Activated T-cell treated with anti-CD3 and anti-CD28 coated beads, Interleukin-2, amount 50 U/mL, for 72 hours (primary cell): ENCODE data around the gene TENM3. TPM values are rescaled to one million over a fixed set of nuclear protein-coding genes. Genes with fewer than 3 reads are reported as not detected.

Source experiments
- ATAC-seq, 2 donors: fragments of 150-1000 bp; cut with Tn5 transposase; replicated peaks in 1 of 2; 2 replicates each; pipeline ENCODE4 v1.10.0; 2021; ENCODE audit warnings: moderate library complexity in 2 of 2, mild to moderate bottlenecking in 1 of 2
- DNase-seq, 2 donors: peaks; one replicate each; pipeline ENCODE4 v3.0.0; 2021 to 2022; ENCODE audit warnings: mixed read lengths in 1 of 2
- H3K27ac Mint-ChIP-seq: one replicate; pipeline ENCODE4 v1.8.0; 2022; ENCODE audit warnings: mild to moderate bottlenecking, moderate library complexity, mixed read lengths
- H3K27me3 Mint-ChIP-seq: one replicate; pipeline ENCODE4 v1.8.0; 2022; ENCODE audit warnings: low read depth, mixed read lengths
- H3K36me3 Mint-ChIP-seq, 2 donors: one replicate each; pipeline ENCODE4 v1.8.0; 2022; ENCODE audit warnings: mixed read lengths in 2 of 2, mild to moderate bottlenecking in 1 of 2; ENCODE audit not compliant: insufficient read depth in 2 of 2
- H3K4me1 Mint-ChIP-seq: one replicate; pipeline ENCODE4 v1.8.0; 2022; ENCODE audit warnings: low read depth, mixed read lengths
- H3K4me3 Mint-ChIP-seq, 2 donors: one replicate each; pipeline ENCODE4 v1.8.0; 2022; ENCODE audit warnings: mild to moderate bottlenecking in 2 of 2, mixed read lengths in 2 of 2, moderate library complexity in 2 of 2
- H3K9me3 Mint-ChIP-seq, 2 donors: one replicate each; pipeline ENCODE4 v1.8.0; 2022; ENCODE audit warnings: mixed read lengths in 2 of 2
- total RNA-seq, 2 donors: library from RNA; stranded (reverse); gene quantifications; one replicate each; pipeline ENCODE4 v1.2.3, GENCODE V29; 2022

The TENM3 gene
- total RNA-seq, 2 donors from 2014 or later = 0.12 TPM; not detected in 1

DNA sequence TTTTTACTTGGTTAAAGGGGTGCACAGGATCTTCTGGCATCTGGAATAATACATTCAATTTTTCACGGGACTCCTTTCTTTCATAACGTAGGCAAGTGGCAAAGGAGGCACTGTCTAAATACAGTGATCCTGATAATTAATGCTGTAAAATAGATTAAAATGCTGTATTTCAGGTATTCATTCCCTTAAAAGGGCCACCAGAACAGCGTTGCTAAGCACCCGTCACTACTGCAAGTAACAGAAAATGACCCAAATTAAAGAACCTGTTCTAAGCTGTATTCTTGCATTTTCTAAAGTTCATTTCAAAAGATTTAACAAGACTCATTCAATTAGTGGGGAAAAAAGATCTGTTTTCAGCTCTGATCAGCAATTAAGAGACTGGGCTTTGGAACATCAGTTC is 208.2 kb downstream of the TENM3 start:
- H3K27me3 Mint-ChIP-seq = peaks cover 78% of the 10 kb centered on the region
- H3K27ac Mint-ChIP-seq = no peak overlapping the region
- DNase-seq (no peak), ATAC-seq (no peak)
- peaks cover 3 to 5% of the 10 kb centered on the region in 2 donors for H3K36me3 Mint-ChIP-seq
- H3K4me1 Mint-ChIP-seq = peaks cover 20% of the 10 kb centered on the region
- no peaks in the 10 kb centered on the region for H3K9me3 Mint-ChIP-seq
- H3K4me3 Mint-ChIP-seq = no peak overlapping the region

DNA sequence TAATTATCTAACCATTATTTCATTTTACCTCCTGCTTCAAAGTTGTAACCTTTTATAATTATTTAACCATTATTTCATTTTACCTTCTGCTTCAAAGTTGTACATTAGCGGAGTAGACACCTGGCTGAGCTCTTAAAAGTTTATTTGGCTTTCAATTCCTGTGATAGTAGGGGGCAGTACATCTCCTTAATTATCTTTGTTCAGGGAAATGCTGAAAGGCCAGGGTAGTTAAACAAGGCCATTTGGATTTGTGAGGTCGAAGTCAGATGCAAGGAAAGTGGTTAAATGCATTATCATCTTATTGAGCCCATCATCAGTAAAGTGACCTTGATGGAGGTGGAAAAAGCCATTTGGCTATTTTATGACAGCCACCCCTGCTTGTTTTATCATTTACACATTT is 210.6 kb downstream of the TENM3 start:
- ATAC-seq (no peak), DNase-seq (no peak)
- Mint-ChIP-seq H3K27me3 (peaks cover 67% of the 10 kb centered on the region), H3K27ac (no peak overlapping the region), H3K36me3 (no peaks in the 10 kb centered on the region), H3K4me3 (no peak overlapping the region), H3K9me3 (no peaks in the 10 kb centered on the region), H3K4me1 (peaks cover 16% of the 10 kb centered on the region)

DNA sequence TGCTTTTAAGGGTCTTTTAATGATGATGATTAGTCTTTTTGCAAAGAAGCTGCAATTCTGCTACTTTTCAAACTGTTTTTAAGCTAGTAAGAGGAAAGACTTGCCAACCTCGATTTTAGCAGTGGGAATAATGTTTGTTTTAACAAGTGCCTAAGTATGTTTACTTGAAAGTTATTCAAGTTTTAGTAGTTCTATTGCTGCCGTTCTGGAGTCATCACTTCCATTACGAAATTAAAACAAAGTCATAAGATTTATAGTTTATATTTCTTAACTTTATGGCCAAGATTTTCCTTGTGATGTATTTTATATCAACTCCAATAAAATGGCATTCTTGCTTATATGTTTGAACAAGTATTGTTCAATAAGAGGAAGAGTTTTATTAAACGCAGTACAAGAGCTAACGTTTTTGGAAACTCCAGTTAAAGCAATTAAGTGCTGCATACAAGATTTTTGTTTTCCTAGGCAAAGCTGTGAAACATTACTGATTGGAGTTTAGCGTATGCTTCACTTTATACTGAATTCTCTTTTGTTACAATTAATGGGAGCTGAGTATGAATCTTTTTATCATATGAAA is 211.3 kb downstream of the TENM3 start:
- Mint-ChIP-seq H3K36me3 (no peaks in the 10 kb centered on the region), H3K27me3 (peaks cover 61% of the 10 kb centered on the region), H3K27ac (no peak overlapping the region), H3K9me3 (no peaks in the 10 kb centered on the region), H3K4me3 (no peak overlapping the region), H3K4me1 (peaks cover 12% of the 10 kb centered on the region)
- DNase-seq (no peak), ATAC-seq (no peak)

DNA sequence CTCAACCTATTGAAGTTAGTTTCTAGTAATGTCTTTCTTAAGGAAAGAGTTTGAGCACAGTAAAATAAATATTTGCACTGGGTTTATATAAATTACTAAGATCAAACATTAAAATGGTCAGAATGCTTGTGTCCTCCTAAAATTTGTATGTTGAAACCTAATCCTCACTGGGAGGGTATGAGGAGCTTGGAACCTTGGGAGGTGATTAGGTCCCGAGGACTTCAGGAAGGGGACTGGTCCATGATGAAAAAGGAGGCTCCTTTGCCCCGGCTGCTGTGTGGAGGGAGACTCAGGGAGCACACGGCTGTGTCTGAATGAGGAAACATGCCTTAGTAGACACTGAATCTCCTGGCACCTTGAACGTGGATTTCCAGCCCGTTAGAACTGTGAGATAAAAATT is 221.9 kb downstream of the TENM3 start:
- Mint-ChIP-seq H3K27ac (no peak overlapping the region), H3K27me3 (peaks cover 15% of the 10 kb centered on the region), H3K4me3 (no peak overlapping the region), H3K9me3 (no peaks in the 10 kb centered on the region), H3K36me3 (no peaks in the 10 kb centered on the region), H3K4me1 (no peaks in the 10 kb centered on the region)
- ATAC-seq (no peak), DNase-seq (no peak)

DNA sequence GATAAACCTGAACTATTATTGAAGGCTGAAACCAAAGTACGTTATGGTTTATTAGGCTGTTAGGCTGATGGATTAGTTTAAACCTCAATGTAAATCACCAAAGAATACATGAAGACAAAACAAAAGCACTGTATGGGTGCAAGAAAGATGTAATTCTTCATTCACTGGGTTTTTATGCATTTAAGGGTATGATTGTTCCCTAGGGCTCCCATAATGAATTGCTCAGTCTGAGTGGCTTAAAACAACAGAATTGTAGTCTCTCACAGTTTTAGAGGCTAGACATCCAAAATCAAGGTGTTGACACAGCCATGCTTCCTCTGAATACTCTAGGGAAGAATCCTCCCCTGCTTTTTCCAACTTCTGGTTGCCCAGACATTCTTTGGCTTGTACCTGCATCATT is 222.8 kb downstream of the TENM3 start:
- H3K27ac Mint-ChIP-seq = no peak overlapping the region
- no peak overlapping the region for H3K4me3 Mint-ChIP-seq
- H3K36me3 Mint-ChIP-seq = no peaks in the 10 kb centered on the region
- peaks cover 14% of the 10 kb centered on the region for H3K27me3 Mint-ChIP-seq
- DNase-seq (no peak), ATAC-seq (no peak)
- H3K4me1 Mint-ChIP-seq = no peaks in the 10 kb centered on the region
- no peaks in the 10 kb centered on the region for H3K9me3 Mint-ChIP-seq

DNA sequence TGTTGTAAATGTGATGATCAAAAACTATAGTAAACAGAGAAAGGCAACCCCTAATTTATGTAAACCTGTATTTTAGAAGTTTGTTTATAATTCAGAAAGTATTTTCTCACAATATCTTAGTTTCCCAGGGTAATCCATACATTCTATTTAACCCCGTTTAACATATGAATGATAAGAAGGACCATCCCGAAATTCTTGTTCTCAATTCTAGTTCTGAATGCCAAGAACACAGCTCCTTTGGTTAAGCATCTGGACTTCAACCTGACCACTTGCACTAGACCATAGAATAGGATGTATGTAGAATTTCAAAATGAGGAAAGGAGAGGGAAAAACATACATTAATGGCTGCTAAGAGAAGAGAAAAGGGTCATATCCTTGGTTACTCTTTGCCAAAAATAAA is 227.0 kb downstream of the TENM3 start:
- H3K4me1 Mint-ChIP-seq = no peaks in the 10 kb centered on the region
- no peaks in the 10 kb centered on the region for H3K36me3 Mint-ChIP-seq
- H3K27me3 Mint-ChIP-seq = peaks cover 14% of the 10 kb centered on the region
- ATAC-seq = no peak
- no peak for DNase-seq
- H3K27ac Mint-ChIP-seq = no peak overlapping the region
- no peak overlapping the region for H3K4me3 Mint-ChIP-seq
- H3K9me3 Mint-ChIP-seq = no peaks in the 10 kb centered on the region

DNA sequence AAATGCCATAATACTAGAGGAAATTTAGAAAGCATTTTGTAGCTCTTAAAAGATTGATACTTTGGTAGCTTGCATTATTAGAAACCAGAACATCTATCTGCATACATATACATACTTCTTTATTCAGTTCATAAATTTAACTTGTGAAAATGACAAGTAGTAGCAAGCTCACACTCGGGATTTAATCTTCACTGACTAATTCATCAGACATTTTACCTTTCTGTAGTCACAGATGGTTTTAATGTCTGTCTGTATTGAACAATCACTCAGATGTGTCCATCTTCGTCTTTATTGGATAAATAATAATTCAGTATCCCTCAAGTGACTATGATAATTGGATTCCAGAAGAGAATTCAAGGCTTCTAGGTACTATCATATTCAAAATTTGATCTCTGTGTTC is 232.3 kb downstream of the TENM3 start:
- H3K4me1 Mint-ChIP-seq = no peaks in the 10 kb centered on the region
- H3K9me3 Mint-ChIP-seq = no peaks in the 10 kb centered on the region
- H3K4me3 Mint-ChIP-seq = no peak overlapping the region
- peaks cover 11% of the 10 kb centered on the region for H3K27me3 Mint-ChIP-seq
- no peaks in the 10 kb centered on the region for H3K36me3 Mint-ChIP-seq
- H3K27ac Mint-ChIP-seq = no peak overlapping the region
- ATAC-seq (no peak), DNase-seq (no peak)

DNA sequence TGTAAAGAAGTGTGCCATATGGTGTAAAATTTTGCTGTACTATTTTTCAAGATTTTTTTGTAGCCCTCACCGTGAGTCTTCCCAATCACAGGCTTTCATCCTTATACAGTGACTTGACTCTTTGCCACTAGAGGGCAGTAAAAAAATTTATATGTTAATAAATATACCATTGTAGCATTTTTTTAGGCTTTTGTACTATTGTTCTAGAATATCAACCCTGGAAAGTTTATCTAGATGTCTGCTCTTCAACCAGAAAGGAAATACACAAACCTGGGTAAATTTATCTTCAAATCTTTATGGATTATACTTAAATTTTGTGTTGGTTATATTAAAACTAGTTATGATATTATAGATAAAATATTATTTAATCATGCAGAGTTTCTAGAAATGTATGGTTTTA is 235.3 kb downstream of the TENM3 start:
- Mint-ChIP-seq H3K4me1 (no peaks in the 10 kb centered on the region), H3K9me3 (no peaks in the 10 kb centered on the region), H3K27ac (no peak overlapping the region), H3K27me3 (peaks cover 11% of the 10 kb centered on the region), H3K4me3 (no peak overlapping the region), H3K36me3 (no peaks in the 10 kb centered on the region)
- no peak for ATAC-seq
- no peak for DNase-seq

DNA sequence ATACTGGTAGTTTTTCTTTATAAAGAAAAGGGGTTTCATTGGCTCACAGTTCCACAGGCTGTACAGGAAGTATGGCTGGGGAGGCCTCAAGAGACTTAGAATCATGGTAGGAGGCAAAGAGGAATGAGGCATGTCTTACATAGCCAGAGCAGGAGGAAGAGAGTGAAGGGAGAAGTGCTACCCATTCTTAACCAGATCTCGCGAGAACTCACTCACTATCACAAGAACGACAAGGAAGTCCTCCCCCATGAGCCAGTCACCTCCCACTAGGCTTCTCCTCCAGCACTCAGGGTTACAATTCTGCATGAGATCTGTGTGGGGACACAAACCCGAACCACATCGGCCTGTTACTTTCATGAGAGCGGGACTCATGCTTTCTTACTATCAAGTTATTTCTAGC is 240.5 kb downstream of the TENM3 start:
- no peaks in the 10 kb centered on the region for H3K36me3 Mint-ChIP-seq
- H3K4me1 Mint-ChIP-seq = peaks cover 4% of the 10 kb centered on the region
- H3K27me3 Mint-ChIP-seq = peaks cover 7% of the 10 kb centered on the region
- no peak for DNase-seq
- ATAC-seq = no peak
- H3K4me3 Mint-ChIP-seq = no peak overlapping the region
- peaks cover 3% of the 10 kb centered on the region in 2 donors for H3K9me3 Mint-ChIP-seq
- no peak overlapping the region for H3K27ac Mint-ChIP-seq

DNA sequence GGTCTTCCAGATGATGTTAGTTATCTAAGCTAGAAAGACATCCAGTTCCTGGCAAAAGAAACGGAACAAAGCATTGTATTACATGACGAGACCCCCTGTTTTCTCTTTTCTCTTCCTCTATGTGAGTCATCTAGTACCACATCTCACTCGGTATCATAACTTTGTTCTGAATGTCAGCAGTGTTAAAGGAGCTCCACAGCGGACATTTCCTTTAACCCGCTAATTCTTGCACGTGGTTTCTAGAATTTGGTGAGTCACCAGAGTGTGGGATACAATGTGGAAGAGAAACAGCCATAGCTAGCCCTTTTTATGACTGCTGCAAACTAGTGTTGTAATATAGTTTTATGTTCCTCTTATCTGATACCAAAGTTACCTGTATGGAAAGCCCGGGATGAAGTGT is 243.7 kb downstream of the TENM3 start:
- ATAC-seq (peak; percentile 20 to 33), DNase-seq (no peak)
- peaks cover 7% of the 10 kb centered on the region for H3K4me1 Mint-ChIP-seq
- H3K9me3 Mint-ChIP-seq = peaks cover 3% of the 10 kb centered on the region in 2 donors
- H3K27ac Mint-ChIP-seq = no peak overlapping the region
- no peaks in the 10 kb centered on the region for H3K36me3 Mint-ChIP-seq
- H3K4me3 Mint-ChIP-seq = no peak overlapping the region
- H3K27me3 Mint-ChIP-seq = peaks cover 21% of the 10 kb centered on the region

DNA sequence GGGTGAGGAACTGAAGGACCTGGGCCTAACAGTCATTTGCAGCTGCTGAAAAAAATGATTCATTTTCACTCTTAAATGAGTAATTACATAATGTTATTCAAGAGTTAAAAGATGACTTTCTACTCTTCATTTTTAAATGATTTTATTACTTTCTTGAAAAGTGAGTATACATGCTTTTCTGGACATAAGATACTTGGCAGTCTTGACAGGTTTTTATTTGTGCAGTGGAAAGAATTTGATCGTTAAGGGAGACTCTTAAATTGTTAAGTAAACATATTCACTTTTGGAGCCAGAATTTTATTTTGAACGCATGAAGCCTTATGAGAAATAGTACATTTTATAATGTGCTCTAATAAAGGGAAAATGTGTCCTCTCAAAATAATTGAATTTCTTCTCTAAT is 245.7 kb downstream of the TENM3 start:
- Mint-ChIP-seq H3K27ac (no peak overlapping the region), H3K4me1 (peaks cover 13% of the 10 kb centered on the region), H3K27me3 (peaks cover 21% of the 10 kb centered on the region), H3K36me3 (no peaks in the 10 kb centered on the region), H3K9me3 (peaks cover 3% of the 10 kb centered on the region in 2 donors), H3K4me3 (no peak overlapping the region)
- no peak for ATAC-seq
- DNase-seq = no peak

DNA sequence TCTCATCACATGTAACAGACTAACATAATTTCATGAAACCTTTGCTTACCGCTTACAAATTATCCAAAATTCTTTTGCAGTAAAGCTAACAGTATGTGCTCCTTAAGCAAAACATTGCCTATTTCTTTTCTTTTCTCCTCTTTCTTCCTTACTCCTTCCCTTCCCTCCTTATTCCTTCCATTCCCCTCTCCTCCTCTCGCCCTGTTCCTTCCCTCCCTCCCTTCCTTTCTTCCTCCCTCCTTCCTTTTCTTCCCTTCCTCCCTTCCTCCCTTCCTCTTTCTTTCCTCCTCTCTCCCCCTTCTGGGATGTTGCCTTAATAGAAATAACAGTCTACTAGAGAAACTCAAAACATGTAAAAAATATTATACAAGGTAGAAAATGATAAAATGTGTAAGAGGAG is 246.4 kb downstream of the TENM3 start:
- ATAC-seq = no peak
- Mint-ChIP-seq H3K36me3 (no peaks in the 10 kb centered on the region), H3K27ac (no peak overlapping the region), H3K27me3 (peaks cover 21% of the 10 kb centered on the region), H3K9me3 (peaks cover 3% of the 10 kb centered on the region in 2 donors), H3K4me1 (peaks cover 13% of the 10 kb centered on the region), H3K4me3 (no peak overlapping the region)
- DNase-seq = no peak

DNA sequence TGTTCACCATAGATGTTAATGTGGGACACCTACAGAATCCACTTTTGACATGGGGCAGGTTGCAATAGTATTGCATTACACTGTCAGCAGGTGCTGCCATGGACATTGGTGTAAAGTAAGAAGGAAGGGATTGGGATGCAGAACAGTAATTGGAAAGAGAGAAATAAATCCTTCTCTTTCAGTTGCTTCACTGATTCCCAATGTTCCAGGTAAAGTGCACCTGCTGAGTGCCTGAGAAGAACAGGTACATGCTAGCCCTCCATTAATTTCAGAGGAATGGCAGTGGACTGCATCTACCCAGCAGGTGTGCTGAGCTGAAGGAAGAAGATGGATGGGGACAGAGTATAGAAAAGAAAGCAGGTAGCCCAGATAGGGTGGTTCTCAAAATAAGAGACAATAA is 248.5 kb downstream of the TENM3 start:
- no peak overlapping the region for H3K27ac Mint-ChIP-seq
- peaks cover 30% of the 10 kb centered on the region for H3K27me3 Mint-ChIP-seq
- H3K9me3 Mint-ChIP-seq = no peaks in the 10 kb centered on the region
- DNase-seq = no peak
- no peaks in the 10 kb centered on the region for H3K36me3 Mint-ChIP-seq
- no peak overlapping the region for H3K4me3 Mint-ChIP-seq
- no peak for ATAC-seq
- H3K4me1 Mint-ChIP-seq = peaks cover 13% of the 10 kb centered on the region

DNA sequence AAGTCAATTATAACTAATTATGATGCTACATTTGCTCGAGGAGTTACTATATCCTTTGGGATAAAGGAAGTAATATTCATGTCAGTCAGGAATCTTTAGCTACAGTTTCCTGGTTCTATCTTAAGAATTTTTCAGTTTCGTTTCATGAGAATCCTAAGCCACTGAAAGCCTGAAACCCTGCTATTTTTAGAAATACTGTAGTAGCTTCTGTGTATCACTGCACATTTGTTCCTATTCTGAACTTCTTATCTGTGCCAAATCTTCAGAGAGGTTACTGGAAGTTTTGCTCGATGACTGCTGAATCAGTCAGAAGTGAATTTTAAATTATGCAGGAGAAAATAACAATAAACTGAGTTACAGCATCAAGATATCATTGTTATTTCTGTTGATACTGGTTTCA is 249.2 kb downstream of the TENM3 start:
- Mint-ChIP-seq H3K27ac (no peak overlapping the region), H3K4me1 (peaks cover 9% of the 10 kb centered on the region), H3K9me3 (no peaks in the 10 kb centered on the region), H3K4me3 (peak overlapping the region in 1 of 2 donors; percentile 14), H3K27me3 (peaks cover 30% of the 10 kb centered on the region), H3K36me3 (no peaks in the 10 kb centered on the region)
- DNase-seq (no peak), ATAC-seq (no peak)
